Measurements from ENCODE around the gene SPTLC1.

- TF ChIP-seq, protein P1, sequence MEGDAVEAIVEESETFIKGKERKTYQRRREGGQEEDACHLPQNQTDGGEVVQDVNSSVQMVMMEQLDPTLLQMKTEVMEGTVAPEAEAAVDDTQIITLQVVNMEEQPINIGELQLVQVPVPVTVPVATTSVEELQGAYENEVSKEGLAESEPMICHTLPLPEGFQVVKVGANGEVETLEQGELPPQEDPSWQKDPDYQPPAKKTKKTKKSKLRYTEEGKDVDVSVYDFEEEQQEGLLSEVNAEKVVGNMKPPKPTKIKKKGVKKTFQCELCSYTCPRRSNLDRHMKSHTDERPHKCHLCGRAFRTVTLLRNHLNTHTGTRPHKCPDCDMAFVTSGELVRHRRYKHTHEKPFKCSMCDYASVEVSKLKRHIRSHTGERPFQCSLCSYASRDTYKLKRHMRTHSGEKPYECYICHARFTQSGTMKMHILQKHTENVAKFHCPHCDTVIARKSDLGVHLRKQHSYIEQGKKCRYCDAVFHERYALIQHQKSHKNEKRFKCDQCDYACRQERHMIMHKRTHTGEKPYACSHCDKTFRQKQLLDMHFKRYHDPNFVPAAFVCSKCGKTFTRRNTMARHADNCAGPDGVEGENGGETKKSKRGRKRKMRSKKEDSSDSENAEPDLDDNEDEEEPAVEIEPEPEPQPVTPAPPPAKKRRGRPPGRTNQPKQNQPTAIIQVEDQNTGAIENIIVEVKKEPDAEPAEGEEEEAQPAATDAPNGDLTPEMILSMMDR (IDR thresholded peaks at IDR 0.05), result no peak
- no peak for TF ChIP-seq EZH2 (IDR thresholded peaks at IDR 0.05; ENCODE audit: borderline replicate concordance, insufficient read depth, low read depth, low read length, poor library complexity, severe bottlenecking)
Observed at GRCh38 chr9:92033991-92034390, 81.2 kb downstream of the SPTLC1 start.
